Stimulated activated naive CD8-positive, alpha-beta T cell treated with anti-CD3 and anti-CD28 coated beads, Interleukin-15, amount 100 ng/mL, for 72 hours (primary cell): Measurements from ENCODE around the gene RILPL1.
"Not testable (repeated sequence)": the region's sequence is repeated elsewhere in the genome, so short reads cannot be mapped to it uniquely, and the experiment has no call there.

Source experiments
- ATAC-seq: fragments of 150-1000 bp; cut with Tn5 transposase; 2 replicates; pipeline ENCODE4 v1.10.0; 2021; ENCODE audit warnings: mild to moderate bottlenecking, moderate library complexity
- DNase-seq, 2 donors: peaks; one replicate each; pipeline ENCODE4 v3.0.0; 2021 to 2022
- H3K27ac Mint-ChIP-seq, 2 donors: one replicate each; pipeline ENCODE4 v1.8.0; 2022; ENCODE audit warnings: mild to moderate bottlenecking in 2 of 2, mixed read lengths in 2 of 2, moderate library complexity in 2 of 2
- H3K27me3 Mint-ChIP-seq: one replicate; pipeline ENCODE4 v1.8.0; 2022; ENCODE audit warnings: mixed read lengths
- H3K4me1 Mint-ChIP-seq: one replicate; pipeline ENCODE4 v1.8.0; 2022; ENCODE audit warnings: mild to moderate bottlenecking, mixed read lengths
- H3K4me3 Mint-ChIP-seq, 2 donors: one replicate each; pipeline ENCODE4 v1.8.0; 2022; ENCODE audit warnings: mild to moderate bottlenecking in 2 of 2, mixed read lengths in 2 of 2, moderate library complexity in 1 of 2
- H3K9me3 Mint-ChIP-seq, 2 donors: one replicate each; pipeline ENCODE4 v1.8.0; 2022; ENCODE audit warnings: mixed read lengths in 2 of 2

Gene RILPL1, protein sequence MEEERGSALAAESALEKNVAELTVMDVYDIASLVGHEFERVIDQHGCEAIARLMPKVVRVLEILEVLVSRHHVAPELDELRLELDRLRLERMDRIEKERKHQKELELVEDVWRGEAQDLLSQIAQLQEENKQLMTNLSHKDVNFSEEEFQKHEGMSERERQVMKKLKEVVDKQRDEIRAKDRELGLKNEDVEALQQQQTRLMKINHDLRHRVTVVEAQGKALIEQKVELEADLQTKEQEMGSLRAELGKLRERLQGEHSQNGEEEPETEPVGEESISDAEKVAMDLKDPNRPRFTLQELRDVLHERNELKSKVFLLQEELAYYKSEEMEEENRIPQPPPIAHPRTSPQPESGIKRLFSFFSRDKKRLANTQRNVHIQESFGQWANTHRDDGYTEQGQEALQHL

DNA sequence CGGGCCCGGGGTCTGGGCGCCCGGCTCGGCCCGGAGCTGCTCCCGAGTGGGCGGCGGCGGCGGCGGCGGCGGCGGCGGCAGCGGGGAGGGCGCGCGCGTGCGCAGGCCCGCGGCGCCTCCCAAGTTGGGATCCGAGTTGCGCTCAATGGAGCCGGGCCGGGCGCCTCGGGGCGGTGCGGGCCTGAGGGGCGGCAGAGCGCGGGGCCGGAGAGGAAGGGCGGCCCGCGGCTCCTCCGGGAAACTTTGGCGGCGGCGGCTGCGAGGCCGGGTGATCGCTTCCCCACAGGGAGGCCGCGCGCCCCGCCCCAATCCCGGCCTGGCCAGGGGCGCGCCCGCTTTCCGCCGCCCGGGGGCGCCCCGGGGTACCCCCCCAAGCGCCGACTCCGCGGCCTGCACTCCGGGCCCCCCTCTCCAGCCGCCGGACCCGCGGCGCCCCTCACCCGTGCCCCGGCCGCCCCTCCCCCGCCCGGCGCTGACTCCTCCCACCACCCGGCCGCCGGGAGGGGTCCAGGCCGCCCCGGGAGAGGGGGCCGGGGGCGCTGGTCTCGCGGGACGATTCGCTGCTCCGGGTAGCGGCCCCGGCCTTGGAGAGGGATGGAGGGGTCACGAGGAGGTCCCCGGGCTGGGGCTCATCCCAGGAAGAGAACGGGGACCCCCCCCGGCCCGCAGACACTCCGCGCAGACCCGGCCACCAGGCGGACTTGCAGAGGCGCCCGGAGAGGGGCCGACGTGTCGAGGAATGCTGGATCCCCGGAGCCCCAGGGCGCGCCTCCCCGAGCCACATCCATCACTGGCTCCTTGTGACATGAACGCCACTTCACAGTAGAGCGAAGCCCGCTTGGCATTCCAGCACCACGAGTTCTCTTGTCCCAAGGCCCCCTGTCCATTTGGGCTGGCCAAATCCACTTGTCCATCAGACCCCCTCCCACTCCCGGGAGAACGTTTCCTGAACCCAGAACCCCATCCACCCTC lies at the start of gene RILPL1:
RILPL1 (minus strand) TSS at position 48 of the 972 bp plus-strand sequence. CDS start 237 bp downstream, outside the sequence.
- H3K4me1 Mint-ChIP-seq, result peaks cover 17% of the 10 kb centered on the region
- peak within 1 kb of the TSS; percentile 61 to 88 for H3K27ac Mint-ChIP-seq
- H3K9me3 Mint-ChIP-seq, result no peaks in the 10 kb centered on the region
- H3K27me3 Mint-ChIP-seq, result no peaks in the 10 kb centered on the region
- DNase-seq, result peak; percentile 55 to 56
- peak within 1 kb of the TSS; percentile 81 to 82 for H3K4me3 Mint-ChIP-seq
- ATAC-seq, result peak; percentile 82

DNA sequence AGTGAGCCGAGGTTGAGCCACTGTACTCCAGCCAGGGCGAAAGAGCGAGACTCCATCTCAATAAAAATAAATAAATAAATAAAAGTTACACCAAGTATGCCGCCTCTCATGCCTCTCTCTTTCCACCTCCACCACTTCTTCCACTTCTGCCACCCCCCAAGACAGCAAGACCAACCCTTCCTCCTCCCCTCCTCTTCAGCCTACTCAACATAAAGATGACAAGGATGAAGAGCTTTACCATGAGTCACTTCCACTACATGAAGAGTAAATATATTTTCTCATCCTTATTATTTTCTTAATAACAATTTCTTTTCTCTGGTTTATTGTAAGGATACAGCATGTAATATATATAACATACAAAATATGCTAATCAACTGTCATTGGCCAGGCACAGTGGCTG lies 47.3 kb upstream of the RILPL1 start:
- Mint-ChIP-seq H3K27ac (peak overlapping the region in 1 of 2 donors; percentile 48), H3K4me1 (peaks cover 22% of the 10 kb centered on the region), H3K4me3 (no peak overlapping the region), H3K9me3 (no peaks in the 10 kb centered on the region), H3K27me3 (no peaks in the 10 kb centered on the region)
- ATAC-seq, result no peak
- no peak for DNase-seq

GRCh38 chr12:123578829-123579228 lies 45.3 kb upstream of the RILPL1 start:
- H3K4me3 Mint-ChIP-seq, ATAC-seq, DNase-seq, H3K27me3 Mint-ChIP-seq, H3K9me3 Mint-ChIP-seq, H3K27ac Mint-ChIP-seq: not testable (repeated sequence)
- peaks cover 13% of the 10 kb centered on the region for H3K4me1 Mint-ChIP-seq

DNA sequence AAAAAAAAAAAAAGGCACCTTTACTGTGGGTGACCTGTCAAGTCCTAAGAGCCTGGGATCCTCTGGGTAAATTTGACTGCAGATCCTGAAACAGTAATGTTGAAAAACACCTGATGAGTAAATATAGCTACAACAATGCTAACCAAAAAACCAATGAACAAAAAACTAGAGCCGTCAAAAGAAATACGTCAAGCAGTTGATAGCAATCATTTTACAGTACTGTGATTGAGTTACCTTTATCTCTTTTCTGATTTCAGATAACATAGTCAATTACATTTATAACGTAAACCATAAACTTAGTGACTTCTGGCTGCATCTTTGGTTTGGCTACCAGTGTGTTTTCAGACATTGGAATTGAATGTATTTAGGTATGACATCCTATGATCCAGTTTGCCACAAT lies 44.7 kb upstream of the RILPL1 start:
- ATAC-seq (no peak), DNase-seq (no peak)
- Mint-ChIP-seq H3K4me3 (no peak overlapping the region), H3K27me3 (no peaks in the 10 kb centered on the region), H3K4me1 (peaks cover 13% of the 10 kb centered on the region), H3K27ac (no peak overlapping the region), H3K9me3 (no peaks in the 10 kb centered on the region)

GRCh38 chr12:123576611-123577010 lies 43.1 kb upstream of the RILPL1 start:
- H3K4me3 Mint-ChIP-seq, result no peak overlapping the region
- H3K27me3 Mint-ChIP-seq, result no peaks in the 10 kb centered on the region
- peaks cover under 1% of the 10 kb centered on the region for H3K4me1 Mint-ChIP-seq
- no peak overlapping the region for H3K27ac Mint-ChIP-seq
- no peaks in the 10 kb centered on the region for H3K9me3 Mint-ChIP-seq
- DNase-seq (no peak), ATAC-seq (no peak)

DNA sequence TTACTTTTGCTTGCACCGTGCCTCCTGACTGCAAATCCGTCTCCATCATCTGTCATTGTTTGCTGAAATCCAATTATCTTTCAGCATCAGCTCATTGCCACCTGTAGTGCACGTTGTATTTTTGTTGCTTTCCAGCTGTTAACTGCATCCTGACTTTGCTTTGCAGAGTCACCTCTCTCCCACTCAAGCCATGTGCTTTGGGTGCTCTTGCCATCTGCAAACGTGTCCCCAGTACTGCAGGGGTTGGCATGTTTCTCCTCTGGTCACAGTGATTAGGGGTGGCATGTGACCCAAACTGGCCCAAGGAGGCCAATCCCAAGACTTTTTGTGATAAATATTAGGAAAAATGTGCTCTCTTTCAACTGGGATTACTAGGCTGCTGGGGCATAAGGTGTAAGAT lies 40.4 kb upstream of the RILPL1 start:
- Mint-ChIP-seq H3K4me3 (no peak overlapping the region), H3K4me1 (peaks cover 6% of the 10 kb centered on the region), H3K9me3 (no peaks in the 10 kb centered on the region), H3K27ac (no peak overlapping the region), H3K27me3 (no peaks in the 10 kb centered on the region)
- ATAC-seq (no peak), DNase-seq (no peak)

GRCh38 chr12:123572391-123572790 lies 38.9 kb upstream of the RILPL1 start:
- H3K27ac Mint-ChIP-seq, result no peak overlapping the region
- H3K9me3 Mint-ChIP-seq, result no peaks in the 10 kb centered on the region
- no peaks in the 10 kb centered on the region for H3K27me3 Mint-ChIP-seq
- DNase-seq (no peak), ATAC-seq (no peak)
- peaks cover 6% of the 10 kb centered on the region for H3K4me1 Mint-ChIP-seq
- no peak overlapping the region for H3K4me3 Mint-ChIP-seq

GRCh38 chr12:123571343-123571813 lies 37.9 kb upstream of the RILPL1 start:
- Mint-ChIP-seq H3K27ac (no peak overlapping the region), H3K9me3 (no peaks in the 10 kb centered on the region), H3K4me3 (no peak overlapping the region), H3K4me1 (peaks cover 6% of the 10 kb centered on the region), H3K27me3 (no peaks in the 10 kb centered on the region)
- DNase-seq (no peak), ATAC-seq (no peak)

DNA sequence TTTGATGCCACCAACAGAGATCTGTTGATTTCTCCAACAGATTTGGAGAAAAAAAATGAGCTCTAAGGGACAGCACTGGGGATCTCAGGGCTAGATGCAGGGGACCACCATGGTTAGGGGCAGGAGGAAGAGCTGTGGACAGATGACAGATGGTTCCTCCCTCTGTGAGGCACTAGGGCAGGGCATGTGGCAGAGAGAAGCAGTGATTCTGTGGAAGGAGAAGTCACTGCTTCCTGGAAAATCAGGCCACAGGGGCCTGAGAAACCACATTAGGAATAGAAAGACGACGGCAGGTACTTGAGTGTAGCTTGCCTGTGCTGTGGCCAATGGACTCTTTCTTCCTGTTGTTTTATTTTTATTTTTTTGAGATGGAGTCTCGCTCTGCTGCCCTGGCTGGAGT lies 25.9 kb upstream of the RILPL1 start:
- H3K27me3 Mint-ChIP-seq, result no peaks in the 10 kb centered on the region

GRCh38 chr12:123558487-123558886 lies 25.0 kb upstream of the RILPL1 start:
- H3K4me1 Mint-ChIP-seq, H3K9me3 Mint-ChIP-seq, H3K27me3 Mint-ChIP-seq, ATAC-seq, DNase-seq, H3K27ac Mint-ChIP-seq, H3K4me3 Mint-ChIP-seq: not testable (repeated sequence)

More for the DNA sequence above, 25.9 kb upstream of the RILPL1 start:
- Mint-ChIP-seq H3K4me3 (no peak overlapping the region), H3K9me3 (no peaks in the 10 kb centered on the region), H3K4me1 (peaks cover 9% of the 10 kb centered on the region), H3K27ac (no peak overlapping the region)
- ATAC-seq, result no peak
- DNase-seq, result no peak

DNA sequence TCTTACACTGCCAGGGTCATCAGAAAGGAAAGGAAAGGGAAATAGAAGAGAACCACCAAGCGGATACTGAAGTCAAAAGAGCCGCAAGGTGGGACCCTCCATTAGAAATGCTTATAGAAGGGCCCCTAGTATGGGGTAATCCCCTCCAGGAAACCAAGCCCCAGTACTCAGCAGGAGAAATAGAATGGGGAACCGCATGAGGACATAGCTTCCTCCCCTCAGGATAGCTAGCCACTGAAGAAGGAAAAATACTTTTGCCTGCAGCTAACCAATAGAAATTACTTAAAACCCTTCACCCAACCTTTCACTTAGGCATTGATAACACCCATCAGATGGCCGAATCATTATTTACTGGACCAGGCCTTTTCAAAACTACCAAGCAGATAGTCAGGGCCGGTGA lies 21.3 kb upstream of the RILPL1 start:
- DNase-seq, H3K9me3 Mint-ChIP-seq, H3K27ac Mint-ChIP-seq, H3K4me3 Mint-ChIP-seq, H3K4me1 Mint-ChIP-seq, H3K27me3 Mint-ChIP-seq, ATAC-seq: not testable (repeated sequence)

GRCh38 chr12:123554136-123554535 lies 20.6 kb upstream of the RILPL1 start:
- not testable (repeated sequence) for ATAC-seq, H3K9me3 Mint-ChIP-seq, DNase-seq, H3K4me1 Mint-ChIP-seq, H3K4me3 Mint-ChIP-seq, H3K27ac Mint-ChIP-seq, H3K27me3 Mint-ChIP-seq

DNA sequence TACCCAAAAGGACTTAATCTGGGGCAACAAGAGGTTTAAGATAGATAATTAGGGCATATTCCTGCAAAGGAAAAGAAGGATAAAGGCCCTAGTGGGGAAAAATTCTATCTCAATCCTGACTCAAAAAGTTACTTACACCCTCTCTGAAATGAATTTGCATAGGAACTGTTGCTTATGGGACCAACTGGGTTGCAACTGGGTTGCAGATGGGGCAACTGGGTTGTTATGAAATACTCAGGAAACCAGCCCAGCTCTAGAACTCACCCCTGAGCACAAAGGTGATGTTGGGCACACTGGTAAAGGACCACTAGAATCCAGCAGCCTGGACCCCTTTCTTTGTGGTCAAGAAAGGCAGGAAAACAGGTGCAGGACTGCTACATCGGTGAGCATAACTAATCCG lies 17.2 kb upstream of the RILPL1 start:
- no peak overlapping the region for H3K4me3 Mint-ChIP-seq
- no peaks in the 10 kb centered on the region for H3K9me3 Mint-ChIP-seq
- H3K27ac Mint-ChIP-seq, result no peak overlapping the region
- no peak for ATAC-seq
- no peak for DNase-seq
- H3K4me1 Mint-ChIP-seq, result no peaks in the 10 kb centered on the region
- H3K27me3 Mint-ChIP-seq, result peaks cover 5% of the 10 kb centered on the region

DNA sequence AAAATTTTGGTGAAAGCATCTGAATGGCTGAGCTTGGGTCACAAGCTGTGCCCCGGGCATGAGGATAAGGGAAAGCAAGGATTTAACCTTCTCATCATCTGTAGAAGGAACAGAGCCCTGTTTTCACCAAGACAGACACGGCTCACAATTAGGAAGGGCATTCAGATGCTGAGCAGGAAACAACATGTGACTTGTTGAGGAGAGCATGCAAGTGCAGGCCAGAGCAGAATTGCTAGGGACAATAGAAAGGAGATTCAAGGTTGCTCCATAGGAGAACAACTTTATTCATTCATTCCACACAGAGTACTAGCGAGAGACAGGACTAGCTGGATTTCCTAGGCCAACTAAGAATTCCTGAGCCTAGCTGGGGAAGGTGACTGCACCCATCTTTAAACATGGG lies 14.6 kb upstream of the RILPL1 start:
- H3K27me3 Mint-ChIP-seq, result peaks cover 5% of the 10 kb centered on the region
- ATAC-seq, result no peak

GRCh38 chr12:123546281-123546680 lies 12.8 kb upstream of the RILPL1 start:
- Mint-ChIP-seq H3K4me3 (no peak overlapping the region), H3K9me3 (no peaks in the 10 kb centered on the region), H3K4me1 (no peaks in the 10 kb centered on the region), H3K27ac (no peak overlapping the region), H3K27me3 (peaks cover 5% of the 10 kb centered on the region)
- no peak for ATAC-seq
- no peak for DNase-seq

More for the DNA sequence above, 14.6 kb upstream of the RILPL1 start:
- DNase-seq, result no peak
- Mint-ChIP-seq H3K4me3 (no peak overlapping the region), H3K4me1 (no peaks in the 10 kb centered on the region), H3K9me3 (no peaks in the 10 kb centered on the region), H3K27ac (no peak overlapping the region)

- DNase-seq (no peak), ATAC-seq (no peak)
- Mint-ChIP-seq H3K27ac (no peak overlapping the region), H3K9me3 (no peaks in the 10 kb centered on the region), H3K4me3 (no peak overlapping the region), H3K4me1 (no peaks in the 10 kb centered on the region), H3K27me3 (no peaks in the 10 kb centered on the region)
Observed at GRCh38 chr12:123543541-123543940, 10.0 kb upstream of the RILPL1 start.
